ENCODE data around the gene FXN. TPM values are rescaled to one million over a fixed set of nuclear protein-coding genes. Genes with fewer than 3 reads are reported as not detected.

The FXN gene
- total and polyA plus RNA-seq, 2 donors (not counting 3 experiments of a cell fraction or from before 2014, with no cell fraction given): 18.2 to 21.2 TPM

GRCh38 chr9:69078581-69078980, 43.0 kb downstream of the FXN start:
- Histone ChIP-seq H3K27ac (ENCODE audit: insufficient read depth, low read depth, low read length) (no peak overlapping the region), H3K79me2 (ENCODE audit: control insufficient read depth, insufficient read depth, low read length) (no peaks in the 10 kb centered on the region), H3K9me3 (replicated peaks; ENCODE audit: control insufficient read depth, insufficient read depth, low read length) (no peaks in the 10 kb centered on the region), H2AFZ (ENCODE audit: low read depth, low read length) (no peak overlapping the region), H3K36me3 (ENCODE audit: control insufficient read depth in 2 of 2, extremely low read depth in 1 of 2, insufficient read depth in 2 of 2, low read length in 2 of 2) (no peaks in the 10 kb centered on the region), H3K4me3 (replicated peaks in 1 of 3; ENCODE audit: insufficient read depth in 1 of 3, low read depth in 1 of 3, low read length in 3 of 3) (no peak overlapping the region), H3K27me3 (ENCODE audit: control insufficient read depth in 2 of 2, insufficient read depth in 2 of 2, low read length in 2 of 2) (no peaks in the 10 kb centered on the region), H3K4me1 (ENCODE audit: control insufficient read depth, extremely low read depth, insufficient read depth, low read length) (peaks cover 12% of the 10 kb centered on the region), H4K20me1 (replicated peaks; ENCODE audit: control insufficient read depth, extremely low read depth, insufficient read depth, low read length) (no peaks in the 10 kb centered on the region), H3K9ac (replicated peaks; ENCODE audit: extremely low read depth, insufficient read depth, low read length) (no peak overlapping the region), H3K4me2 (ENCODE audit: insufficient read depth, low read length) (no peak overlapping the region), H3K9me1 (replicated peaks; ENCODE audit: control insufficient read depth, extremely low read depth, insufficient read depth, low read length) (no peaks in the 10 kb centered on the region)
- DNase-seq (ENCODE audit: low read depth, low spot score) (no peak), FAIRE-seq (no peak)
- BruUV-seq (replicated peaks): no TSS peak
- TF ChIP-seq POLR2AphosphoS5 (IDR thresholded peaks at IDR 0.05; ENCODE audit: insufficient read depth, low read depth, low read length) (no peak), JUN (IDR thresholded peaks at IDR 0.05; ENCODE audit: borderline replicate concordance, insufficient read depth, insufficient read length, low read depth) (no peak), GATA2 (IDR thresholded peaks at IDR 0.05; ENCODE audit: insufficient read depth, insufficient read length, low read depth, low read length) (no peak), FOS (IDR thresholded peaks at IDR 0.05; ENCODE audit: borderline replicate concordance, insufficient read depth, low read length) (no peak), MYC (IDR thresholded peaks at IDR 0.05; ENCODE audit: low read depth, low read length) (no peak), POLR2A (IDR thresholded peaks at IDR 0.05; ENCODE audit: low read depth, low read length) (no peak), EZH2 (IDR thresholded peaks at IDR 0.05; ENCODE audit: borderline replicate concordance, low read depth, low read length, severe bottlenecking) (no peak)
- TF ChIP-seq, protein P1, sequence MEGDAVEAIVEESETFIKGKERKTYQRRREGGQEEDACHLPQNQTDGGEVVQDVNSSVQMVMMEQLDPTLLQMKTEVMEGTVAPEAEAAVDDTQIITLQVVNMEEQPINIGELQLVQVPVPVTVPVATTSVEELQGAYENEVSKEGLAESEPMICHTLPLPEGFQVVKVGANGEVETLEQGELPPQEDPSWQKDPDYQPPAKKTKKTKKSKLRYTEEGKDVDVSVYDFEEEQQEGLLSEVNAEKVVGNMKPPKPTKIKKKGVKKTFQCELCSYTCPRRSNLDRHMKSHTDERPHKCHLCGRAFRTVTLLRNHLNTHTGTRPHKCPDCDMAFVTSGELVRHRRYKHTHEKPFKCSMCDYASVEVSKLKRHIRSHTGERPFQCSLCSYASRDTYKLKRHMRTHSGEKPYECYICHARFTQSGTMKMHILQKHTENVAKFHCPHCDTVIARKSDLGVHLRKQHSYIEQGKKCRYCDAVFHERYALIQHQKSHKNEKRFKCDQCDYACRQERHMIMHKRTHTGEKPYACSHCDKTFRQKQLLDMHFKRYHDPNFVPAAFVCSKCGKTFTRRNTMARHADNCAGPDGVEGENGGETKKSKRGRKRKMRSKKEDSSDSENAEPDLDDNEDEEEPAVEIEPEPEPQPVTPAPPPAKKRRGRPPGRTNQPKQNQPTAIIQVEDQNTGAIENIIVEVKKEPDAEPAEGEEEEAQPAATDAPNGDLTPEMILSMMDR (IDR thresholded peaks at IDR 0.05; ENCODE audit: extremely low read depth in 1 of 2, insufficient read depth in 1 of 2, low read depth in 1 of 2, low read length in 2 of 2): no peak
- TF ChIP-seq, protein P2, sequence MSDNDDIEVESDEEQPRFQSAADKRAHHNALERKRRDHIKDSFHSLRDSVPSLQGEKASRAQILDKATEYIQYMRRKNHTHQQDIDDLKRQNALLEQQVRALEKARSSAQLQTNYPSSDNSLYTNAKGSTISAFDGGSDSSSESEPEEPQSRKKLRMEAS (IDR thresholded peaks at IDR 0.05; ENCODE audit: insufficient read depth, insufficient read length): no peak
- CTCF ChIA-PET: no interaction called here
- POLR2A ChIA-PET: interaction anchor here (0.6 kb wide), 1 partner anchor 103 kb away, joined by 8 read pairs; no protein-coding TSS in a partner anchor
- dilution Hi-C loops (cut with MboI; ENCODE audit: extremely low pct_ligation_motif_present, low sequenced_read_pairs): no loop called here
- intact Hi-C loops (cut with micrococcal nuclease): no loop called here
